GM13976 (cell line): ENCODE results near the gene SEC24C.
A peak's percentile ranks its signal among the peaks of the same experiment; 100 is the strongest.

ENCODE experiments used
- DNase-seq: peaks from one replicate; pipeline ENCODE4 v3.0.0; 2012; ENCODE audit warnings: low spot score
- CTCF ChIP-seq: IDR thresholded peaks from 2 replicates; pipeline ENCODE4 v1.5.1; 2012; ENCODE audit warnings: borderline replicate concordance, mild to moderate bottlenecking; ENCODE audit not compliant: insufficient read depth; ENCODE audit errors: extremely low read depth, missing control alignments, control extremely low read depth
- in situ Hi-C: fragments of 300-500 bp; cut with MboI; formaldehyde crosslinking; loops from one replicate; pipeline ENCODE4 v1.12.0; 2022; ENCODE audit warnings: low sequenced_read_pairs, mixed read lengths, inconsistent platforms; ENCODE audit not compliant: unreplicated experiment

SEC24C gene

GRCh38 chr10:73759512-73760115, 15.4 kb downstream of the SEC24C start:
- peak; percentile 44 for DNase-seq
- in situ Hi-C loops: no loop called here
- TF ChIP-seq CTCF: no peak

DNA sequence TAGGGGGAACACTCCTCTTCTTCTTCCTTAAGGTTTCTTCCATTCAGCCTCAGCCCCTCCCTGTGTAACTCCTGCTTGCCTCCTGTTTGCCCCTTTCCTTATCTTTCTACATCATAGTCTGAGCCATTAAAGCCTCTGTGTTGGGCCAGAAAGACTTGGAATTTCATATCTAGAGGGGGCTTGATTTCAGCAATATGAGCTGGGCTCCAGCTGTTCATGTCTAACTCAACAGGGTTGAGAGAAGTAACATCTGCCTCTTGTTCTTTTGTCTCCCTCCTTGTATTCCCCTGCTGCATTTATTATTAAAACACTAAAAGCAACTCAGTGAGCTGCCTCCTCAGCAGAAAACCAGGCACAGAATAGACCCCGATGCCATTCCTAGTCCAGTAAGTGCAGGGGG, 17.6 kb downstream of the SEC24C start:
- no peak for DNase-seq
- no peak for TF ChIP-seq CTCF
- in situ Hi-C loops: no loop called here

- no peak for DNase-seq
- TF ChIP-seq CTCF: no peak
- in situ Hi-C loops: no loop called here
Measured at GRCh38 chr10:73762915-73763314, 18.7 kb downstream of the SEC24C start.

- no peak for TF ChIP-seq CTCF
- in situ Hi-C loops: no loop called here
- no peak for DNase-seq
Measured at GRCh38 chr10:73763343-73763742, 19.2 kb downstream of the SEC24C start.

- in situ Hi-C loops: no loop called here
- no peak for TF ChIP-seq CTCF
- DNase-seq: no peak
Measured at GRCh38 chr10:73765066-73765465, 20.9 kb downstream of the SEC24C start.

DNA sequence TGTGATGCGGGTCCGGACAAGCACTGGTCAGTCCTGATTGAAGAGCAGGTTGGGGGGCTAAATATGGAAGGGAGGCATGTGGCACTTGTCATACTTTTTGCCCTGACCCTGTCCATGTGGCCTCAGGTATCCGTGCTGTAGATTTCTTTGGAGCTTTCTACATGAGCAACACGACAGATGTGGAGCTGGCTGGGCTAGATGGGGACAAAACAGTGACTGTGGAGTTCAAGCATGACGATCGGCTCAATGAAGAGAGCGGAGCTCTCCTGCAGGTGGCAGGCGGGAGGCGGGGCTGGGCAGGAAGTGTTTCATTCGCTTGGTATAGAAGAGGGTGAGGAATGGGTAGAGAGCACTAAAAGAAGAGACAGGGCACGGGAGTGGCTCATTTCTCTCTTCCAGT, 24.7 kb downstream of the SEC24C start:
- peak; percentile 38 for TF ChIP-seq CTCF
- in situ Hi-C loops: no loop called here

More for the DNA sequence above, 24.7 kb downstream of the SEC24C start:
- DNase-seq: peak; percentile 47
